ENCODE measurements around the gene CHP2.

Gene CHP2

GRCh38 chr16:23765933-23766332, 11.1 kb downstream of the CHP2 start:
- DNase-seq (ENCODE audit: low spot score in 2 of 2) = no peak
- 0 out of 2 replicates have a peak, but pooled peaks cover 2% of the 10 kb centered on the region for H3K27me3 ChIP-seq (ENCODE audit: low read depth)
- H3K9me3 ChIP-seq = no peaks in the 10 kb centered on the region
- in situ Hi-C loops (cut with MboI; ENCODE audit: low sequenced_read_pairs) = no loop called here
- no peaks in the 10 kb centered on the region for H3K36me3 ChIP-seq (replicated peaks)
- no peak overlapping the region for H3K4me3 ChIP-seq
- H3K4me1 ChIP-seq = no peaks in the 10 kb centered on the region

- Histone ChIP-seq H3K9me3 (no peaks in the 10 kb centered on the region), H3K4me3 (no peak overlapping the region), H3K36me3 (replicated peaks) (no peaks in the 10 kb centered on the region), H3K4me1 (no peaks in the 10 kb centered on the region), H3K27me3 (ENCODE audit: low read depth) (peaks cover 2% of the 10 kb centered on the region; the same call in 1 of the 2 replicates)
- DNase-seq (ENCODE audit: low spot score in 2 of 2) = no peak
- in situ Hi-C loops (cut with MboI; ENCODE audit: low sequenced_read_pairs) = no loop called here
These were observed 13.8 kb downstream of the CHP2 start for GRCh38 chr16:23768581-23768980.

GRCh38 chr16:23771027-23771426, 16.2 kb downstream of the CHP2 start:
- H3K36me3 ChIP-seq (replicated peaks) = no peaks in the 10 kb centered on the region
- no peak overlapping the region for H3K4me3 ChIP-seq
- no peak for DNase-seq (ENCODE audit: low spot score in 2 of 2)
- H3K27me3 ChIP-seq (ENCODE audit: low read depth) = no peaks in the 10 kb centered on the region; the same call in 1 of the 2 replicates
- H3K4me1 ChIP-seq = no peaks in the 10 kb centered on the region
- in situ Hi-C loops (cut with MboI; ENCODE audit: low sequenced_read_pairs) = no loop called here
- H3K9me3 ChIP-seq = no peaks in the 10 kb centered on the region

- in situ Hi-C loops (cut with MboI; ENCODE audit: low sequenced_read_pairs) = no loop called here
- no peak for DNase-seq (ENCODE audit: low spot score in 2 of 2)
These were observed 16.8 kb downstream of the CHP2 start for GRCh38 chr16:23771642-23772041.

GRCh38 chr16:23773339-23773738, 18.5 kb downstream of the CHP2 start:
- in situ Hi-C loops (cut with MboI; ENCODE audit: low sequenced_read_pairs) = no loop called here

More at GRCh38 chr16:23771642-23772041, 16.8 kb downstream of the CHP2 start:
- Histone ChIP-seq H3K4me3 (no peak overlapping the region), H3K27me3 (ENCODE audit: low read depth) (no peaks in the 10 kb centered on the region; the same call in 1 of the 2 replicates), H3K9me3 (no peaks in the 10 kb centered on the region), H3K4me1 (no peaks in the 10 kb centered on the region), H3K36me3 (replicated peaks) (no peaks in the 10 kb centered on the region)

GRCh38 chr16:23781176-23781575, 26.4 kb downstream of the CHP2 start:
- in situ Hi-C loops (cut with MboI; ENCODE audit: low sequenced_read_pairs) = no loop called here

More at GRCh38 chr16:23773339-23773738, 18.5 kb downstream of the CHP2 start:
- H3K4me3 ChIP-seq = no peak overlapping the region
- no peak for DNase-seq (ENCODE audit: low spot score in 2 of 2)
- no peaks in the 10 kb centered on the region for H3K9me3 ChIP-seq
- H3K36me3 ChIP-seq (replicated peaks) = no peaks in the 10 kb centered on the region
- H3K27me3 ChIP-seq (ENCODE audit: low read depth) = no peaks in the 10 kb centered on the region; the same call in 1 of the 2 replicates
- H3K4me1 ChIP-seq = no peaks in the 10 kb centered on the region

GRCh38 chr16:23784811-23785447, 30.1 kb downstream of the CHP2 start:
- H3K4me3 ChIP-seq = no peak overlapping the region
- H3K4me1 ChIP-seq = no peaks in the 10 kb centered on the region
- DNase-seq (ENCODE audit: low spot score in 2 of 2) = no peak
- in situ Hi-C loops (cut with MboI; ENCODE audit: low sequenced_read_pairs) = no loop called here
- H3K27me3 ChIP-seq (ENCODE audit: low read depth) = no peaks in the 10 kb centered on the region
- H3K36me3 ChIP-seq (replicated peaks) = no peaks in the 10 kb centered on the region
- H3K9me3 ChIP-seq = no peaks in the 10 kb centered on the region

More at GRCh38 chr16:23781176-23781575, 26.4 kb downstream of the CHP2 start:
- Histone ChIP-seq H3K9me3 (no peaks in the 10 kb centered on the region), H3K4me3 (no peak overlapping the region), H3K27me3 (ENCODE audit: low read depth) (no peaks in the 10 kb centered on the region), H3K4me1 (no peaks in the 10 kb centered on the region), H3K36me3 (replicated peaks) (no peaks in the 10 kb centered on the region)
- no peak for DNase-seq (ENCODE audit: low spot score in 2 of 2)

GRCh38 chr16:23785842-23786241, 31.0 kb downstream of the CHP2 start:
- in situ Hi-C loops (cut with MboI; ENCODE audit: low sequenced_read_pairs) = no loop called here
- DNase-seq (ENCODE audit: low spot score in 2 of 2) = no peak
- Histone ChIP-seq H3K4me3 (no peak overlapping the region), H3K36me3 (replicated peaks) (no peaks in the 10 kb centered on the region), H3K9me3 (no peaks in the 10 kb centered on the region), H3K27me3 (ENCODE audit: low read depth) (no peaks in the 10 kb centered on the region), H3K4me1 (no peaks in the 10 kb centered on the region)

GRCh38 chr16:23786964-23787561, 32.2 kb downstream of the CHP2 start:
- no peaks in the 10 kb centered on the region for H3K4me1 ChIP-seq
- in situ Hi-C loops (cut with MboI; ENCODE audit: low sequenced_read_pairs) = no loop called here
- no peaks in the 10 kb centered on the region for H3K36me3 ChIP-seq (replicated peaks)
- DNase-seq (ENCODE audit: low spot score in 2 of 2) = no peak
- no peaks in the 10 kb centered on the region for H3K27me3 ChIP-seq (ENCODE audit: low read depth)
- H3K4me3 ChIP-seq = no peak overlapping the region
- no peaks in the 10 kb centered on the region for H3K9me3 ChIP-seq

- no peaks in the 10 kb centered on the region for H3K36me3 ChIP-seq (replicated peaks)
- DNase-seq (ENCODE audit: low spot score in 2 of 2) = no peak
- no peaks in the 10 kb centered on the region for H3K4me1 ChIP-seq
- H3K27me3 ChIP-seq (ENCODE audit: low read depth) = no peaks in the 10 kb centered on the region
- in situ Hi-C loops (cut with MboI; ENCODE audit: low sequenced_read_pairs) = no loop called here
- H3K9me3 ChIP-seq = no peaks in the 10 kb centered on the region
- no peak overlapping the region for H3K4me3 ChIP-seq
These were observed 33.9 kb downstream of the CHP2 start for GRCh38 chr16:23788685-23789084.

GRCh38 chr16:23795378-23795777, 40.6 kb downstream of the CHP2 start:
- Histone ChIP-seq H3K9me3 (no peaks in the 10 kb centered on the region), H3K4me1 (no peaks in the 10 kb centered on the region), H3K27me3 (ENCODE audit: low read depth) (no peaks in the 10 kb centered on the region), H3K4me3 (no peak overlapping the region), H3K36me3 (replicated peaks) (no peaks in the 10 kb centered on the region)
- no peak for DNase-seq (ENCODE audit: low spot score in 2 of 2)
- in situ Hi-C loops (cut with MboI; ENCODE audit: low sequenced_read_pairs) = loop anchor here (10.0 kb wide), 1 partner anchor 229 kb away; no protein-coding TSS in a partner anchor

- Histone ChIP-seq H3K4me1 (no peaks in the 10 kb centered on the region), H3K4me3 (no peak overlapping the region), H3K27me3 (ENCODE audit: low read depth) (no peaks in the 10 kb centered on the region), H3K9me3 (no peaks in the 10 kb centered on the region), H3K36me3 (replicated peaks) (no peaks in the 10 kb centered on the region)
- DNase-seq (ENCODE audit: low spot score in 2 of 2) = no peak
- in situ Hi-C loops (cut with MboI; ENCODE audit: low sequenced_read_pairs) = loop anchor here (10.0 kb wide), 1 partner anchor 228 kb away; no protein-coding TSS in a partner anchor
These were observed 42.1 kb downstream of the CHP2 start for GRCh38 chr16:23796941-23797340.

GRCh38 chr16:23801378-23801777, 46.6 kb downstream of the CHP2 start:
- Histone ChIP-seq H3K4me1 (no peaks in the 10 kb centered on the region), H3K9me3 (no peaks in the 10 kb centered on the region)
- in situ Hi-C loops (cut with MboI; ENCODE audit: low sequenced_read_pairs) = loop anchor here (10.0 kb wide), 1 partner anchor 703 kb away; no protein-coding TSS in a partner anchor

GRCh38 chr16:23802776-23803175, 48.0 kb downstream of the CHP2 start:
- Histone ChIP-seq H3K36me3 (replicated peaks) (no peaks in the 10 kb centered on the region), H3K4me3 (no peak overlapping the region), H3K27me3 (ENCODE audit: low read depth) (no peaks in the 10 kb centered on the region), H3K4me1 (no peaks in the 10 kb centered on the region), H3K9me3 (no peaks in the 10 kb centered on the region)
- in situ Hi-C loops (cut with MboI; ENCODE audit: low sequenced_read_pairs) = loop anchor here (10.0 kb wide), 1 partner anchor 702 kb away; no protein-coding TSS in a partner anchor
- no peak for DNase-seq (ENCODE audit: low spot score in 2 of 2)

More at GRCh38 chr16:23801378-23801777, 46.6 kb downstream of the CHP2 start:
- H3K4me3 ChIP-seq = no peak overlapping the region
- no peaks in the 10 kb centered on the region for H3K27me3 ChIP-seq (ENCODE audit: low read depth)
- DNase-seq (ENCODE audit: low spot score in 2 of 2) = peak; percentile 21 to 83
- H3K36me3 ChIP-seq (replicated peaks) = no peaks in the 10 kb centered on the region
